Measurements from ENCODE around the gene CHRDL1. TPM values are rescaled to one million over a fixed set of nuclear protein-coding genes. Genes with fewer than 3 reads are reported as not detected.
"Not testable (repeated sequence)": the region's sequence is repeated elsewhere in the genome, so short reads cannot be mapped to it uniquely, and the experiment has no call there.

CHRDL1 gene
- total and polyA plus RNA-seq, 4 experiments from 2014 or later = not detected

DNA sequence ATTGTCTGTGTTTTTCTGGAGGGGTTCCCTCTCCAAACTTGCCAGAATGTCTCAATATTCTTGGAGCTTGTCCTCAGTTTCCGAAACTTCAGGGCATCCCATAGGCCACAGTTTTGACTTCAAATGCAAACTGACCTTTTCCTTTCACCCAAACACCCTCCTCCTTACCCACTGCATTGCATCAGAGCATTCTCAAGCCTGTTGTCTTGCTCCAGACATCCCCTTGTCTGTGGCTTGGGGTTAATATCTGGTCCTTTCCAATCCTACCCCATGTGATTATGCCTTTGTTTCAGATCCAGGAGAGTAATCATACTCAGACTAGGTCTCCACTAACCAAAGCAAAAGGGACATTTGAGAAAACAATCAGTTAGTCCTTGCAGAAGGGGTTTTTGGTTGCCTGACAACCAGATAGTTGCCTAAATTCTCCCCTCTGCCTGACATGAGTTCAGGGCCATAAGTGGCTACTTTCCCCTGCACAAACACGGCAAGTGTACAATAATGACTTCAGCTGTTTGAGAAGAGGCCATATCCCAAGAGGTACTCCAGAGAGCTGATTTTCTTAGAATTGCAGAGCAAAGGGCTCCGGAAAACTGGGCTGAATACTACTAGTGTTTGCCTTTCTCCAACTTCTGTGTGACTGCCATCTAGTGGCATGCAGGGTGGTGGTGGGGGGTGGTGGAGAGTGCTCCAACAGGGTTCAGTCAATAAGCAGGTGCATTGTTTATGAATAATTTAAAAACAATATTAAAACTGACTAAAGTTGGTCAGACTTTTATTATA lies 130.2 kb downstream of the CHRDL1 start:
- Histone ChIP-seq H3K4me3 (ENCODE audit: low read length in 2 of 2) (no peak overlapping the region), H3K4me1 (ENCODE audit: insufficient read depth, low read length) (no peaks in the 10 kb centered on the region), H3K9me3 (ENCODE audit: control insufficient read depth in 1 of 2, low read length in 2 of 2) (no peaks in the 10 kb centered on the region), H3K27ac (ENCODE audit: low read depth, low read length) (no peak overlapping the region), H3K36me3 (ENCODE audit: insufficient read depth, low read length) (no peaks in the 10 kb centered on the region), H3K27me3 (ENCODE audit: insufficient read depth, low read length) (no peaks in the 10 kb centered on the region)
- ChIA-PET POLR2A (ENCODE audit: partially characterized antibody) (no interaction called here), CTCF (ENCODE audit: partially characterized antibody) (no interaction called here)
- Mint-ChIP-seq H3K4me3 (no peak overlapping the region), H3K36me3 (no peaks in the 10 kb centered on the region), H3K4me1 (no peaks in the 10 kb centered on the region), H3K27ac (no peak overlapping the region), H3K9me3 (no peaks in the 10 kb centered on the region), H3K27me3 (peaks cover 2% of the 10 kb centered on the region in 2 donors)
- intact Hi-C loops (cut with micrococcal nuclease) = no loop called here
- peak in 1 of 5 donors; percentile 5 for DNase-seq

DNA sequence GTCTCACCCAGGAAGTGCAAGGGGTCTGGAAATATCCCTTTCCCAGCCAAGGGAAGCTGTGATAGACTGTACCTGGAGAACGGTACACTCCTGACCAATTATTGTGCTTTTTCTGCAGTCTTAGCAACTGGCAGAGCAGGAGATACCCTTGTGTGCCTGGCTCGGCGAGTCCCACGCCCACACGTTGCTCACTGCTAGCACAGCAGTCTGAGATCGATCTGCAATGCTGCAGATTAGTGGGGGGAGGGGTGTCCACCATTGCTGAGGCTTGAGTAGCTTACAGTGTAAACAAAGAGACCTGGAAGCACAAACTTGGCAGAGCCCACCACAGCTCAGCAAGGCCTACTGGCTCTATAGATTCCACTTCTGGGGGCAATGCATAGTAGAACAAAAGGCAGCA lies 138.5 kb downstream of the CHRDL1 start:
- Mint-ChIP-seq H3K27me3 (peaks cover 0 to 2% of the 10 kb centered on the region in 2 donors), H3K9me3 (no peaks in the 10 kb centered on the region), H3K4me1 (no peaks in the 10 kb centered on the region), H3K36me3 (no peaks in the 10 kb centered on the region), H3K27ac (no peak overlapping the region), H3K4me3 (no peak overlapping the region)
- Histone ChIP-seq H3K36me3 (ENCODE audit: insufficient read depth, low read length) (no peaks in the 10 kb centered on the region), H3K4me1 (ENCODE audit: insufficient read depth, low read length) (no peaks in the 10 kb centered on the region), H3K27me3 (ENCODE audit: insufficient read depth, low read length) (no peaks in the 10 kb centered on the region), H3K9me3 (ENCODE audit: control insufficient read depth in 1 of 2, low read length in 2 of 2) (no peaks in the 10 kb centered on the region), H3K27ac (ENCODE audit: low read depth, low read length) (no peak overlapping the region), H3K4me3 (ENCODE audit: low read length in 2 of 2) (no peak overlapping the region)
- intact Hi-C loops (cut with micrococcal nuclease) = no loop called here
- CTCF ChIA-PET (ENCODE audit: partially characterized antibody) = no interaction called here
- DNase-seq = no peak
- POLR2A ChIA-PET (ENCODE audit: partially characterized antibody) = no interaction called here

- H3K9me3 ChIP-seq (ENCODE audit: control insufficient read depth in 1 of 2, low read length in 2 of 2); H3K9me3 Mint-ChIP-seq; H3K36me3 Mint-ChIP-seq; H3K4me1 Mint-ChIP-seq; H3K4me1 ChIP-seq (ENCODE audit: insufficient read depth, low read length); H3K4me3 Mint-ChIP-seq; H3K27me3 Mint-ChIP-seq; H3K27ac Mint-ChIP-seq; POLR2A ChIA-PET (ENCODE audit: partially characterized antibody); H3K27ac ChIP-seq (ENCODE audit: low read depth, low read length); H3K4me3 ChIP-seq (ENCODE audit: low read length in 2 of 2); DNase-seq; H3K27me3 ChIP-seq (ENCODE audit: insufficient read depth, low read length); CTCF ChIA-PET (ENCODE audit: partially characterized antibody); H3K36me3 ChIP-seq (ENCODE audit: insufficient read depth, low read length); intact Hi-C loops (cut with micrococcal nuclease): not testable (repeated sequence)
These were observed 141.3 kb downstream of the CHRDL1 start for GRCh38 chrX:110654280-110654679.

DNA sequence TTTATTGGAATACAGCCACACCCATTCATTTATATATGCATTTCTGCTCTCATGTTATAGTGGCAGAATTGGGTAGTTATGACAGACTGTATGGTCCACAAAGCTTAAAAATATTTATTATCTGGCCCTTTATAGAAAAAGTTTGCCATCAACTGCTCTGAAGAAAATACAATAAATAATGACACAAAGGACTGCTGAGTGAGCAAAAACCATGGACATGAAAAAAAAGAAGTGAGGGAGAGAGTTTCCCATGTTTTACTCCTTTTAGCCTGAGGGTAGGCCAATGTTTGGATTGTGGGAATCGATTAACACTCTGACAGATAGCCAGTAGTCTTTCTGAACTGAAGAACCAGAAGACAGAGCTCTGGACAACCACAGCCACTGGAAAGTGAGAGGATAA lies 149.2 kb downstream of the CHRDL1 start:
- Histone ChIP-seq H3K27ac (ENCODE audit: low read depth, low read length) (no peak overlapping the region), H3K4me3 (ENCODE audit: low read length in 2 of 2) (no peak overlapping the region), H3K27me3 (ENCODE audit: insufficient read depth, low read length) (no peaks in the 10 kb centered on the region), H3K9me3 (ENCODE audit: control insufficient read depth in 1 of 2, low read length in 2 of 2) (no peaks in the 10 kb centered on the region), H3K36me3 (ENCODE audit: insufficient read depth, low read length) (no peaks in the 10 kb centered on the region), H3K4me1 (ENCODE audit: insufficient read depth, low read length) (no peaks in the 10 kb centered on the region)
- Mint-ChIP-seq H3K27me3 (no peaks in the 10 kb centered on the region), H3K4me1 (no peaks in the 10 kb centered on the region), H3K36me3 (no peaks in the 10 kb centered on the region), H3K9me3 (peaks cover 0 to 5% (median under 1%) of the 10 kb centered on the region in 8 donors), H3K4me3 (no peak overlapping the region), H3K27ac (no peak overlapping the region)
- intact Hi-C loops (cut with micrococcal nuclease) = no loop called here
- ChIA-PET POLR2A (ENCODE audit: partially characterized antibody) (no interaction called here), CTCF (ENCODE audit: partially characterized antibody) (no interaction called here)
- DNase-seq = no peak
